Mesendoderm (in vitro differentiated cells): ENCODE data around the gene DFFA.

Experiments used
- DNase-seq: peaks from one replicate; pipeline ENCODE4 v3.0.0; 2013
- H2AK5ac ChIP-seq: 2 replicates; pipeline ENCODE4 v1.6.1; 2013; ENCODE audit warnings: low read length, inconsistent platforms
- H2BK120ac ChIP-seq: 2 replicates; pipeline ENCODE4 v1.6.1; 2013; ENCODE audit warnings: low read depth, mild to moderate bottlenecking, low read length, moderate library complexity, mixed read lengths
- H2BK15ac ChIP-seq: replicated peaks from 2 replicates; pipeline ENCODE4 v1.6.1; 2013; ENCODE audit warnings: low read depth, mild to moderate bottlenecking, moderate library complexity
- H2BK5ac ChIP-seq: 2 replicates; pipeline ENCODE4 v1.6.1; 2013; ENCODE audit warnings: low read length, inconsistent platforms
- H3K18ac ChIP-seq: 2 replicates; pipeline ENCODE4 v1.6.1; 2013; ENCODE audit warnings: mild to moderate bottlenecking, low read length, mixed read lengths
- H3K23ac ChIP-seq: one replicate; pipeline ENCODE4 v1.6.1; 2013; ENCODE audit warnings: low read length
- H3K27ac ChIP-seq: 2 replicates; pipeline ENCODE4 v1.5.1; 2013; ENCODE audit warnings: low read depth, mild to moderate bottlenecking, inconsistent platforms, low read length, moderate library complexity
- H3K27me3 ChIP-seq: 2 replicates; pipeline ENCODE4 v1.6.1; 2013; ENCODE audit warnings: low read length, control low read depth, mild to moderate bottlenecking, inconsistent platforms; ENCODE audit not compliant: insufficient read depth, poor library complexity
- H3K36me3 ChIP-seq: 2 replicates; pipeline ENCODE4 v1.6.1; 2013; ENCODE audit warnings: low read length, inconsistent platforms; ENCODE audit not compliant: control insufficient read depth, insufficient read depth
- H3K4ac ChIP-seq: one replicate; pipeline ENCODE4 v1.6.1; 2013; ENCODE audit warnings: low read depth, mild to moderate bottlenecking, low read length, moderate library complexity
- H3K4me1 ChIP-seq: 2 replicates; pipeline ENCODE4 v1.6.1; 2013; ENCODE audit warnings: low read depth, low read length, inconsistent platforms; ENCODE audit not compliant: control insufficient read depth
- H3K4me2 ChIP-seq: 2 replicates; pipeline ENCODE4 v1.6.1; 2013; ENCODE audit warnings: low read length
- H3K4me3 ChIP-seq: 2 replicates; pipeline ENCODE4 v1.5.1; 2013; ENCODE audit warnings: mild to moderate bottlenecking, low read length
- H3K56ac ChIP-seq: one replicate; pipeline ENCODE4 v1.6.1; 2013; ENCODE audit warnings: low read length
- H3K79me1 ChIP-seq: 2 replicates; pipeline ENCODE4 v1.6.1; 2013; ENCODE audit warnings: low read length, inconsistent platforms
- H3K79me2 ChIP-seq: 2 replicates; pipeline ENCODE4 v1.6.1; 2013; ENCODE audit warnings: mild to moderate bottlenecking, low read length; ENCODE audit not compliant: control insufficient read depth, insufficient read depth
- H3K9ac ChIP-seq: 2 replicates; pipeline ENCODE4 v1.6.1; 2013; ENCODE audit warnings: low read length, inconsistent platforms
- H4K5ac ChIP-seq: one replicate; pipeline ENCODE4 v1.6.1; 2013; ENCODE audit warnings: low read length
- H4K8ac ChIP-seq: one replicate; pipeline ENCODE4 v1.6.1; 2013; ENCODE audit warnings: low read depth, mild to moderate bottlenecking, control low read depth, low read length, moderate library complexity
- WGBS: extraction: QIAGEN DNeasy Blood & Tissue Kit; methylation state at CpG from one replicate; pipeline ENCODE4 v1.1.7; 2013; ENCODE audit warnings: low lambda C conversion rate, missing lambda C conversion rate; ENCODE audit not compliant: insufficient coverage; ENCODE audit errors: extremely low coverage; 5-methylcytosine and 5-hydroxymethylcytosine counted together

DFFA gene

GRCh38 chr1:10456048-10456447 is 16.3 kb downstream of the DFFA start:
- Histone ChIP-seq H3K4ac (no peak overlapping the region), H4K5ac (no peak overlapping the region), H3K4me1 (no peaks in the 10 kb centered on the region), H4K8ac (no peak overlapping the region), H3K23ac (no peak overlapping the region), H3K18ac (no peak overlapping the region), H2AK5ac (no peak overlapping the region), H3K4me2 (no peak overlapping the region), H3K56ac (no peak overlapping the region), H2BK5ac (no peak overlapping the region), H2BK120ac (no peak overlapping the region), H2BK15ac (no peak overlapping the region), H3K79me1 (no peaks in the 10 kb centered on the region), H3K4me3 (no peak overlapping the region), H3K9ac (no peak overlapping the region), H3K27ac (no peak overlapping the region), H3K79me2 (no peaks in the 10 kb centered on the region), H3K36me3 (no peaks in the 10 kb centered on the region), H3K27me3 (no peaks in the 10 kb centered on the region)
- peak; percentile 21 for DNase-seq
- no CpG with 5 or more reads among the region's 5 CpGs for WGBS

- Histone ChIP-seq H3K4me2 (no peak overlapping the region), H3K4ac (no peak overlapping the region), H3K27ac (peak overlapping the region; percentile 36), H3K27me3 (no peaks in the 10 kb centered on the region), H3K79me1 (no peaks in the 10 kb centered on the region), H3K18ac (no peak overlapping the region), H3K9ac (peak overlapping the region; percentile 27), H2BK5ac (no peak overlapping the region), H4K8ac (no peak overlapping the region), H2BK15ac (no peak overlapping the region), H3K4me3 (no peak overlapping the region), H2AK5ac (no peak overlapping the region), H4K5ac (no peak overlapping the region), H3K23ac (no peak overlapping the region), H3K56ac (peak overlapping the region; percentile 38), H2BK120ac (no peak overlapping the region), H3K79me2 (no peaks in the 10 kb centered on the region), H3K36me3 (no peaks in the 10 kb centered on the region), H3K4me1 (no peaks in the 10 kb centered on the region)
- WGBS, result no CpG with 5 or more reads among the region's 10 CpGs
- DNase-seq, result peak; percentile 24
Measured at GRCh38 chr1:10451287-10451686, 21.0 kb downstream of the DFFA start.

GRCh38 chr1:10450836-10451235 is 21.5 kb downstream of the DFFA start:
- no peak overlapping the region for H4K5ac ChIP-seq
- no peak overlapping the region for H2BK120ac ChIP-seq
- no peaks in the 10 kb centered on the region for H3K27me3 ChIP-seq
- H3K4me2 ChIP-seq, result no peak overlapping the region
- H3K36me3 ChIP-seq, result no peaks in the 10 kb centered on the region
- DNase-seq, result no peak
- no peaks in the 10 kb centered on the region for H3K4me1 ChIP-seq
- H2BK5ac ChIP-seq, result no peak overlapping the region
- WGBS, result no CpG with 5 or more reads among the region's 6 CpGs
- no peak overlapping the region for H3K18ac ChIP-seq
- H3K23ac ChIP-seq, result no peak overlapping the region
- no peaks in the 10 kb centered on the region for H3K79me1 ChIP-seq
- no peaks in the 10 kb centered on the region for H3K79me2 ChIP-seq
- H2BK15ac ChIP-seq, result no peak overlapping the region
- H3K4me3 ChIP-seq, result no peak overlapping the region
- H3K4ac ChIP-seq, result no peak overlapping the region
- no peak overlapping the region for H3K9ac ChIP-seq
- H3K27ac ChIP-seq, result no peak overlapping the region
- H3K56ac ChIP-seq, result no peak overlapping the region
- H2AK5ac ChIP-seq, result no peak overlapping the region
- no peak overlapping the region for H4K8ac ChIP-seq

GRCh38 chr1:10450156-10450814 is 22.0 kb downstream of the DFFA start:
- Histone ChIP-seq H2BK15ac (no peak overlapping the region), H3K36me3 (no peaks in the 10 kb centered on the region), H3K79me2 (no peaks in the 10 kb centered on the region), H3K27me3 (no peaks in the 10 kb centered on the region), H3K4me3 (no peak overlapping the region), H3K23ac (no peak overlapping the region), H3K79me1 (no peaks in the 10 kb centered on the region), H2BK120ac (no peak overlapping the region), H3K56ac (peak overlapping the region; percentile 35), H3K4me2 (no peak overlapping the region), H3K18ac (no peak overlapping the region), H3K27ac (no peak overlapping the region), H3K4ac (no peak overlapping the region), H3K4me1 (no peaks in the 10 kb centered on the region), H4K5ac (no peak overlapping the region), H2AK5ac (no peak overlapping the region), H4K8ac (no peak overlapping the region), H3K9ac (no peak overlapping the region), H2BK5ac (no peak overlapping the region)
- DNase-seq, result no peak
- WGBS, result no CpG with 5 or more reads among the region's 21 CpGs

GRCh38 chr1:10449751-10450150 is 22.6 kb downstream of the DFFA start, which contains the start of gene CORT:
CORT (plus strand) TSS chr1:10450031; CDS start chr1:10450224, 193 bp downstream.
- H3K79me1 ChIP-seq, result no peaks in the 10 kb centered on the region
- H4K8ac ChIP-seq, result no peak within 1 kb of the TSS
- no peaks in the 10 kb centered on the region for H3K36me3 ChIP-seq
- no peak within 1 kb of the TSS for H3K9ac ChIP-seq
- H2BK120ac ChIP-seq, result no peak within 1 kb of the TSS
- no peak within 1 kb of the TSS for H3K4me2 ChIP-seq
- no CpG with 5 or more reads among the region's 10 CpGs for WGBS
- H3K27ac ChIP-seq, result no peak within 1 kb of the TSS
- no peak within 1 kb of the TSS for H2AK5ac ChIP-seq
- no peak within 1 kb of the TSS for H3K4me3 ChIP-seq
- no peak within 1 kb of the TSS for H2BK5ac ChIP-seq
- no peaks in the 10 kb centered on the region for H3K27me3 ChIP-seq
- H2BK15ac ChIP-seq, result no peak within 1 kb of the TSS
- no peak within 1 kb of the TSS for H4K5ac ChIP-seq
- H3K56ac ChIP-seq, result peak within 1 kb of the TSS; percentile 35
- DNase-seq, result no peak
- no peak within 1 kb of the TSS for H3K23ac ChIP-seq
- H3K4ac ChIP-seq, result no peak within 1 kb of the TSS
- no peaks in the 10 kb centered on the region for H3K79me2 ChIP-seq
- no peak within 1 kb of the TSS for H3K18ac ChIP-seq
- H3K4me1 ChIP-seq, result no peaks in the 10 kb centered on the region
